ENCODE data around the gene SPIRE1. TPM values are rescaled to one million over a fixed set of nuclear protein-coding genes. Genes with fewer than 3 reads are reported as not detected.
A peak's percentile ranks its signal among the peaks of the same experiment; 100 is the strongest.
"Not testable (repeated sequence)": the region's sequence is repeated elsewhere in the genome, so short reads cannot be mapped to it uniquely, and the experiment has no call there.

Gene SPIRE1
- polyA plus RNA-seq, 4 donors, result 1.6 to 4.0 (median 2.1) TPM

DNA sequence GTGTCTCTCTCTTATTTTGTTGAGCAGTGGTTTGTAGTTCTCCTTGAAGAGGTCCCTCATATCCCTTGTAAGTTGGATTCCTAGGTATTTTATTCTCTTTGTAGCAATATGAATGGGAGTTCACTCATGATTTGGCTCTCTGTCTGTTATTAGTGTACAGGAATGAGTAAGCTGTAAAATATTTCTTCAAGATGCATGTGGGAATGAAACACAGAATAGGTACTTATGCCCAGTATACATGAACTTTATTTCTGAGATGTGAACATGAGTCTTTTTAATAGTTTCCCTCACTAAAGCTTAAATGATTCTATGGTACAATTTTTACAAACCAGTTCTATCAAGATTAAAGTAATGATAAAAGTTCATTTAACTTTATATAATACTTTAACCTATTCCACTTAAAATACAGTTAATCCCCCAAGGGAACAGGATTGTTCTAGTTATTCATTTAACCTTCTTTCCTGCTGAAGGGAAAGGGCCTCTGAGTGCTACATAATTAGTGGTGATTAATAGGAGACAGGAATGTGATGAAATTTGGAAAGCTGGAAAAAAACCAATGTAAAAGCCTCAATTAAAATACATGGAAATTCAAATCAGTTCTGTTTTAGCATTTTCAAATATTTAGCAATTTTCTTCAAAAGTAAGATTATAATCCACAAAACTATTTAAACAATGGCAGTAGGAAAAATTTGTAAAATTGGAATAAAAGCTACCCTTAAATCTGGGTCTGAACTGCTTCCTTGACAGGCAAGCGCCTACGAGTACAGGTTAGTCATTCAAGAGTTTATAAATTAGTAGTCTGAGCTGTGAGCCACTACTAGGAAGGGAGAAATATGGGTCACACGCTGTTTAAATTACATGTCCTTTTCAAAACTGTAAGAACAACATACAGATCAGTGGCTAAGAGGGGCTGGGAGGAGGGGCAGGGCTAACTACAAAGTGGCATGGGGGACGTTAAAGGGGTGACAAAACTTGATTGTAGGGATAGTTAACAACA is 28.9 kb downstream of the SPIRE1 start:
- Histone ChIP-seq H3K4me1 (ENCODE audit: control insufficient read depth in 3 of 3, insufficient read depth in 2 of 3, low read depth in 1 of 3, low read length in 2 of 3) (no peaks in the 10 kb centered on the region), H3K4me3 (ENCODE audit: low read depth in 1 of 3, low read length in 3 of 3) (no peak overlapping the region), H3K27me3 (ENCODE audit: control insufficient read depth in 3 of 3, insufficient read depth in 3 of 3, low read length in 3 of 3) (no peaks in the 10 kb centered on the region), H3K36me3 (ENCODE audit: control insufficient read depth in 3 of 3, insufficient read depth in 2 of 3, low read depth in 1 of 3, low read length in 3 of 3) (no peaks in the 10 kb centered on the region), H3K9me3 (ENCODE audit: control insufficient read depth in 2 of 2, insufficient read depth in 1 of 2, low read depth in 1 of 2, low read length in 1 of 2) (no peaks in the 10 kb centered on the region), H3K27ac (ENCODE audit: low read depth in 1 of 3, low read length in 2 of 3) (no peak overlapping the region)
- WGBS, 3 donors, result 56 to 71% (median 69%) methylated on average over 4 of the region's 4 CpGs
- FAIRE-seq (no peak), DNase-seq (no peak)

- DNase-seq; H3K27ac ChIP-seq (ENCODE audit: low read depth in 1 of 3, low read length in 2 of 3); H3K9me3 ChIP-seq (ENCODE audit: control insufficient read depth in 2 of 2, insufficient read depth in 1 of 2, low read depth in 1 of 2, low read length in 1 of 2); FAIRE-seq; H3K4me3 ChIP-seq (ENCODE audit: low read depth in 1 of 3, low read length in 3 of 3); H3K27me3 ChIP-seq (ENCODE audit: control insufficient read depth in 3 of 3, insufficient read depth in 3 of 3, low read length in 3 of 3); H3K4me1 ChIP-seq (ENCODE audit: control insufficient read depth in 3 of 3, insufficient read depth in 2 of 3, low read depth in 1 of 3, low read length in 2 of 3); H3K36me3 ChIP-seq (ENCODE audit: control insufficient read depth in 3 of 3, insufficient read depth in 2 of 3, low read depth in 1 of 3, low read length in 3 of 3): not testable (repeated sequence)
- 83 to 92% (median 90%) methylated on average over 3 of the region's 3 CpGs for WGBS, 3 donors
These were observed 30.7 kb downstream of the SPIRE1 start for GRCh38 chr18:12627199-12627598.

DNA sequence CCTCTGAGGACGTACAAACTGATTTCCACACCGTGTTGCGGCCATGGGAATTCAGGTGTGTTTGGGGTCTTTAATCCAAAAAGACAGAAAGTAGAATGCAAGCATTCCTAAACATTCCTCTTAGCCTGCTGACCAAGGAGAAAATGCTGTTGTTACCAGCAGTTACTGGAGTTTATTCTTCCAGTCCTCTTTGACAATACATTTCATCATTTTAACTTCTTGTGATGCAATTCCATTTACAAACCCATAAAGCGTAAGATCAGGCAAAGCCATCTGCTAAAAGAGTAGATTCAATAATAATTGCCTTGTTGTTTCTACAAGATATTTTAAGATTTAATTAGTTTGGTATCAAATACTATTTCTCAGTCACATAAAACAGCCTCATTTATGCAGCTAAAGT is 32.7 kb downstream of the SPIRE1 start:
- DNase-seq (no peak), FAIRE-seq (no peak)
- Histone ChIP-seq H3K27ac (ENCODE audit: low read depth in 1 of 3, low read length in 2 of 3) (no peak overlapping the region), H3K4me3 (ENCODE audit: low read depth in 1 of 3, low read length in 3 of 3) (no peak overlapping the region), H3K36me3 (ENCODE audit: control insufficient read depth in 3 of 3, insufficient read depth in 2 of 3, low read depth in 1 of 3, low read length in 3 of 3) (no peaks in the 10 kb centered on the region), H3K27me3 (ENCODE audit: control insufficient read depth in 3 of 3, insufficient read depth in 3 of 3, low read length in 3 of 3) (no peaks in the 10 kb centered on the region), H3K9me3 (ENCODE audit: control insufficient read depth in 2 of 2, insufficient read depth in 1 of 2, low read depth in 1 of 2, low read length in 1 of 2) (no peaks in the 10 kb centered on the region), H3K4me1 (ENCODE audit: control insufficient read depth in 3 of 3, insufficient read depth in 2 of 3, low read depth in 1 of 3, low read length in 2 of 3) (no peaks in the 10 kb centered on the region)
- 85 to 91% (median 91%) methylated on average over 4 of the region's 4 CpGs for WGBS, 3 donors

- H3K4me1 ChIP-seq (ENCODE audit: control insufficient read depth in 3 of 3, insufficient read depth in 2 of 3, low read depth in 1 of 3, low read length in 2 of 3), result no peaks in the 10 kb centered on the region
- no peak overlapping the region for H3K27ac ChIP-seq (ENCODE audit: low read depth in 1 of 3, low read length in 2 of 3)
- WGBS, 3 donors, result 76 to 81% (median 77%) methylated on average over 5 of the region's 5 CpGs
- H3K36me3 ChIP-seq (ENCODE audit: control insufficient read depth in 3 of 3, insufficient read depth in 2 of 3, low read depth in 1 of 3, low read length in 3 of 3), result no peaks in the 10 kb centered on the region
- no peaks in the 10 kb centered on the region for H3K9me3 ChIP-seq (ENCODE audit: control insufficient read depth in 2 of 2, insufficient read depth in 1 of 2, low read depth in 1 of 2, low read length in 1 of 2)
- DNase-seq, result no peak
- H3K4me3 ChIP-seq (ENCODE audit: low read depth in 1 of 3, low read length in 3 of 3), result no peak overlapping the region
- FAIRE-seq, result no peak
- H3K27me3 ChIP-seq (ENCODE audit: control insufficient read depth in 3 of 3, insufficient read depth in 3 of 3, low read length in 3 of 3), result no peaks in the 10 kb centered on the region
These were observed 36.1 kb downstream of the SPIRE1 start for GRCh38 chr18:12621742-12622306.

- FAIRE-seq (no peak), DNase-seq (no peak)
- Histone ChIP-seq H3K27ac (ENCODE audit: low read depth in 1 of 3, low read length in 2 of 3) (no peak overlapping the region), H3K4me3 (ENCODE audit: low read depth in 1 of 3, low read length in 3 of 3) (no peak overlapping the region), H3K4me1 (ENCODE audit: control insufficient read depth in 3 of 3, insufficient read depth in 2 of 3, low read depth in 1 of 3, low read length in 2 of 3) (no peaks in the 10 kb centered on the region), H3K27me3 (ENCODE audit: control insufficient read depth in 3 of 3, insufficient read depth in 3 of 3, low read length in 3 of 3) (peaks cover 0 to 2% (median 0%) of the 10 kb centered on the region in 3 donors), H3K9me3 (ENCODE audit: control insufficient read depth in 2 of 2, insufficient read depth in 1 of 2, low read depth in 1 of 2, low read length in 1 of 2) (no peaks in the 10 kb centered on the region), H3K36me3 (ENCODE audit: control insufficient read depth in 3 of 3, insufficient read depth in 2 of 3, low read depth in 1 of 3, low read length in 3 of 3) (no peaks in the 10 kb centered on the region)
- 51 to 58% (median 54%) methylated on average over 2 of the region's 2 CpGs for WGBS, 3 donors
These were observed 42.2 kb downstream of the SPIRE1 start for GRCh38 chr18:12615748-12616147.

DNA sequence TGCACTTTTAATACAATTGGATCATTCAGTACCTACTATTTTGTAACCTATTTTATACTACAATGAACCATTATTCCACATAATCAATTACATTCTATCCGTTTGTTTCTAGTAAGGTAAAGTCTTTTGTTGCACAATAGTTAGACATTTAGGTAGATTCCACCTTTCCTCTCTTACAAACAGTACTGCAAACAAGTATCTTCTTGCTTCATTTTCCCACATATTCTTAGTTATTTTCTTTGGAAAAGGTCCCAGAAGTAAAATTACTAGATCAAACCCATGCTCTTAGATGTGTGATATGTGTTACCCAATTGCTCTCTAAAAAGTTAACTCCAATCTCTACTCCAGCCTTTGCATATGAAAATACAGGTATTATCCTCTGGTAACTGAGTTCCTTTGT is 49.6 kb downstream of the SPIRE1 start:
- FAIRE-seq, result no peak
- no peak overlapping the region for H3K27ac ChIP-seq (ENCODE audit: low read depth in 1 of 3, low read length in 2 of 3)
- peaks cover 0 to 2% (median 0%) of the 10 kb centered on the region in 3 donors for H3K27me3 ChIP-seq (ENCODE audit: control insufficient read depth in 3 of 3, insufficient read depth in 3 of 3, low read length in 3 of 3)
- no peaks in the 10 kb centered on the region for H3K4me1 ChIP-seq (ENCODE audit: control insufficient read depth in 3 of 3, insufficient read depth in 2 of 3, low read depth in 1 of 3, low read length in 2 of 3)
- no peak for DNase-seq
- WGBS, 3 donors, result 20 to 65% (median 30%) methylated on average over 1 of the region's 1 CpG
- no peaks in the 10 kb centered on the region for H3K36me3 ChIP-seq (ENCODE audit: control insufficient read depth in 3 of 3, insufficient read depth in 2 of 3, low read depth in 1 of 3, low read length in 3 of 3)
- no peak overlapping the region for H3K4me3 ChIP-seq (ENCODE audit: low read depth in 1 of 3, low read length in 3 of 3)
- H3K9me3 ChIP-seq (ENCODE audit: control insufficient read depth in 2 of 2, insufficient read depth in 1 of 2, low read depth in 1 of 2, low read length in 1 of 2), result no peaks in the 10 kb centered on the region

DNA sequence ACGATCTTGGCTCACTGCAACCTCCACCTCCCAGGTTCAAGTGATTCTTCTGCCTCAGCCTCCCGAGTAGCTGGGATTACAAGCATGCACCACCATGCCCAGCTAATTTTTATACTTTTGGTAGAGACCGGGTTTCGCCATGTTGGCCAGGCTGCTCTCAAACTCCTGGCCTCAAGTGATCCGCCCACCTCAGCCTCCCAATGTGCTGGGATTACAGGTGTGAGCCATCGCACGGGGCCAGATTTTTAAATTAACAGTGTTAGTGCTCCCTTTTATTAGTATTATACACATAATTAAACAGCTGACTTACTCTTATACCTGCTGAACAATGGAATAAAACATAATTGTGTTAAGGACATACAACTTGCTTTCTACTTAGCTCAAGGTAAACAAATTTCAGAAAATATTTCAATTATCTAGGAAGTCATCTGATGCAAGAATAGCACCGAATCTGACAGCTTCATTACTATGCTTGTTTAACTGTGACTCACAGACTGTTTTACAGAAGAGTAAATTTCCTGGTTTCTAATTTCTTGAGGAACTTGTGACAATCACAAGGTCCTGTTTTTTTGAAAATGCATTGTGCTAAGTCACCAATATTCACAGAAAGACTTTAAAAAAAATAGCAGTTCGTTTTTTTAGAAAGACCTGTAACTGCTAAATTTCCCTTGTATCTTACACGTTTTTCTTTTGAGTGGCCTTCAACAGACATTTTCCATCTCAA is 51.2 kb downstream of the SPIRE1 start:
- H3K27ac ChIP-seq (ENCODE audit: low read depth in 1 of 3, low read length in 2 of 3), result peak overlapping the region in 1 of 3 donors; percentile 30
- H3K27me3 ChIP-seq (ENCODE audit: control insufficient read depth in 3 of 3, insufficient read depth in 3 of 3, low read length in 3 of 3), result peaks cover 0 to 2% (median 0%) of the 10 kb centered on the region in 3 donors
- 69 to 75% (median 72%) methylated on average over 10 of the region's 10 CpGs for WGBS, 3 donors
- no peak for FAIRE-seq
- H3K4me3 ChIP-seq (ENCODE audit: low read depth in 1 of 3, low read length in 3 of 3), result no peak overlapping the region
- H3K4me1 ChIP-seq (ENCODE audit: control insufficient read depth in 3 of 3, insufficient read depth in 2 of 3, low read depth in 1 of 3, low read length in 2 of 3), result no peaks in the 10 kb centered on the region
- peak in 1 of 2 donors; percentile 12 for DNase-seq
- no peaks in the 10 kb centered on the region for H3K9me3 ChIP-seq (ENCODE audit: control insufficient read depth in 2 of 2, insufficient read depth in 1 of 2, low read depth in 1 of 2, low read length in 1 of 2)
- H3K36me3 ChIP-seq (ENCODE audit: control insufficient read depth in 3 of 3, insufficient read depth in 2 of 3, low read depth in 1 of 3, low read length in 3 of 3), result no peaks in the 10 kb centered on the region

DNA sequence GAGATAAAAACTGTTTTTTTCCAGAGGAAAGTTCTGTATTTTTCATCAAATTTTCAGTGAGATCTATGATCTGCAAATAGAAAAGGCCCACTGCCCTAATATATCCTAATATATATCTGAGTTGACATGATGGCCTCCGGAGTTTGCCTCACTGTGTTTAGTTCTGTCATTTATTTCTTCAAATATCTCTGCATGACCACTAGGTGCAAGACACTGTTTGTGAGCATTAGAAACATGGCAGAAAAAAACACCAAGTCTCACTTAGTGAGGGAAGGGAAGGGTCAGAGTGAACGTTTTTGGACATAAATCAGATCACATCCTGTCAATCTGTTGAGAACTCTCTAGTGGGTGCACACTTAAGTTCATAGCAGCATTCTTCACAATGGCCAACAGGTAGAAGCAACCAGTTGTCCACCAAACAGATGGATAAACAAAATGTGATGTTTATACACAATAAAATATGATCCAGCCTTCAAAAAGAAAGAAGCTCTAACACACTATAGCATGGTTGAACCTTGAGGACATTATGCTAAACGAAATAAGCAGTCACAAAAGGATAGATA is 53.4 kb downstream of the SPIRE1 start:
- WGBS, 3 donors, result 56 to 66% (median 57%) methylated on average over 3 of the region's 3 CpGs
- no peaks in the 10 kb centered on the region for H3K9me3 ChIP-seq (ENCODE audit: control insufficient read depth in 2 of 2, insufficient read depth in 1 of 2, low read depth in 1 of 2, low read length in 1 of 2)
- H3K4me3 ChIP-seq (ENCODE audit: low read depth in 1 of 3, low read length in 3 of 3), result no peak overlapping the region
- no peaks in the 10 kb centered on the region for H3K27me3 ChIP-seq (ENCODE audit: control insufficient read depth in 3 of 3, insufficient read depth in 3 of 3, low read length in 3 of 3)
- no peaks in the 10 kb centered on the region for H3K4me1 ChIP-seq (ENCODE audit: control insufficient read depth in 3 of 3, insufficient read depth in 2 of 3, low read depth in 1 of 3, low read length in 2 of 3)
- DNase-seq (no peak), FAIRE-seq (no peak)
- H3K36me3 ChIP-seq (ENCODE audit: control insufficient read depth in 3 of 3, insufficient read depth in 2 of 3, low read depth in 1 of 3, low read length in 3 of 3), result no peaks in the 10 kb centered on the region
- no peak overlapping the region for H3K27ac ChIP-seq (ENCODE audit: low read depth in 1 of 3, low read length in 2 of 3)

All from small intestine (tissue), 7 donors.